ENCODE data around the gene LPCAT2.

DNA sequence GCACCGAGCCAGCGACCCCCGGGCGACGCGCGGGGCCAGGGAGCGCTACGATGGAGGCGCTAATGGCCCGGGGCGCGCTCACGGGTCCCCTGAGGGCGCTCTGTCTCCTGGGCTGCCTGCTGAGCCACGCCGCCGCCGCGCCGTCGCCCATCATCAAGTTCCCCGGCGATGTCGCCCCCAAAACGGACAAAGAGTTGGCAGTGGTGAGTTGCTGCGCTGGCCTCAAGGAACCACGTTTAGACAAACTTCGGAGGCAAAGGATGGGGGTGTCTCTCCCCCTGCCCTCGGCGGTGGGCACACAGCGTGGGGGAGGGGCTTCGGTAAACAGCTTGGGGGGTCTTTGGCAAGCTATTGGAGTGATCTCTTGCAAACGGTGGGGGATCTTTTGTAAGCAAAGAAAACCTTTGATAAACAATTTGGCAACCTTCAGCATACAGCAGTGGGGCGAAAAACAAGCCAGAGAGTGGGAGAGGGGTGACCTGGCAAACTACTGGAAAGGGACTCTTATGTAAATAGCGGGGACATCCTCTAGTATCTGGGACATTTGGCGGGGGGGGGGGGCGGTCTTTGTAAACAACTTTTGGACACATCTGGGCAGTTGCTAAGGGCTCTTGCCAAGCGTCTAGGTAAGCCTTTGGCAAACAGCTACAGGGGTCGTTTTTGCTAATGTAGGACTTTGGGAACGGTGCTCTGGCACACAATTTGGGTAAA is 29.3 kb upstream of the LPCAT2 start:
- TF ChIP-seq POLR2A (IDR thresholded peaks at IDR 0.05) (no peak), POLR2AphosphoS5 (IDR thresholded peaks at IDR 0.05) (no peak)
- TF ChIP-seq, protein P1, sequence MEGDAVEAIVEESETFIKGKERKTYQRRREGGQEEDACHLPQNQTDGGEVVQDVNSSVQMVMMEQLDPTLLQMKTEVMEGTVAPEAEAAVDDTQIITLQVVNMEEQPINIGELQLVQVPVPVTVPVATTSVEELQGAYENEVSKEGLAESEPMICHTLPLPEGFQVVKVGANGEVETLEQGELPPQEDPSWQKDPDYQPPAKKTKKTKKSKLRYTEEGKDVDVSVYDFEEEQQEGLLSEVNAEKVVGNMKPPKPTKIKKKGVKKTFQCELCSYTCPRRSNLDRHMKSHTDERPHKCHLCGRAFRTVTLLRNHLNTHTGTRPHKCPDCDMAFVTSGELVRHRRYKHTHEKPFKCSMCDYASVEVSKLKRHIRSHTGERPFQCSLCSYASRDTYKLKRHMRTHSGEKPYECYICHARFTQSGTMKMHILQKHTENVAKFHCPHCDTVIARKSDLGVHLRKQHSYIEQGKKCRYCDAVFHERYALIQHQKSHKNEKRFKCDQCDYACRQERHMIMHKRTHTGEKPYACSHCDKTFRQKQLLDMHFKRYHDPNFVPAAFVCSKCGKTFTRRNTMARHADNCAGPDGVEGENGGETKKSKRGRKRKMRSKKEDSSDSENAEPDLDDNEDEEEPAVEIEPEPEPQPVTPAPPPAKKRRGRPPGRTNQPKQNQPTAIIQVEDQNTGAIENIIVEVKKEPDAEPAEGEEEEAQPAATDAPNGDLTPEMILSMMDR (IDR thresholded peaks at IDR 0.05) = no peak
